Heart right ventricle (tissue), 16 donors: ENCODE measurements around the gene CEP128. TPM values are rescaled to one million over a fixed set of nuclear protein-coding genes. Genes with fewer than 3 reads are reported as not detected.

Experiments
- ATAC-seq, 8 donors: fragments of 200-7000 bp; cut with Tn5 transposase; one replicate each; pipeline ENCODE4 v1.9.1; 2020; ENCODE audit warnings: mild to moderate bottlenecking in 8 of 8, moderate library complexity in 8 of 8, moderate number of reproducible peaks in 1 of 8
- DNase-seq, 2 donors: peaks; one replicate each; pipeline ENCODE4 v3.0.0-alpha.2; 2020
- H3K27ac ChIP-seq, 10 donors: fragments of 200-600 bp; sonication (generic) in 2 of 10; one replicate each; pipeline versions ENCODE4 v1.5.0 to v1.8.0; 2020 to 2022; ENCODE audit warnings: mild to moderate bottlenecking in 3 of 10
- H3K27me3 ChIP-seq, 7 donors: fragments of 200-600 bp; one replicate each; pipeline ENCODE4 v1.8.0; 2021 to 2022; ENCODE audit warnings: mild to moderate bottlenecking in 2 of 7
- H3K36me3 ChIP-seq, 9 donors: fragments of 200-600 bp; sonication (generic) in 1 of 9; one replicate each; pipeline versions ENCODE4 v1.5.0 to v1.8.0; 2020 to 2022; ENCODE audit warnings: mild to moderate bottlenecking in 2 of 9
- H3K4me1 ChIP-seq, 9 donors: fragments of 200-600 bp; sonication (generic) in 1 of 9; one replicate each; pipeline versions ENCODE4 v1.5.0 to v1.8.0; 2020 to 2022; ENCODE audit warnings: mild to moderate bottlenecking in 4 of 9
- H3K4me3 ChIP-seq, 10 donors: fragments of 200-600 bp; sonication (generic) in 2 of 10; one replicate each; pipeline versions ENCODE4 v1.5.0 to v1.8.0; 2020 to 2022; ENCODE audit warnings: mild to moderate bottlenecking in 7 of 10, moderate library complexity in 2 of 10
- H3K9me3 ChIP-seq, 11 donors: fragments of 200-600 bp in 10 of 11; sonication (generic) in 2 of 11; one replicate each; pipeline versions ENCODE4 v1.5.0 to v1.8.0; 2013 to 2022; ENCODE audit warnings: mild to moderate bottlenecking in 2 of 11, control low read depth in 1 of 11, moderate library complexity in 1 of 11
- WGBS, 2 donors: extraction: QIAGEN DNeasy Blood & Tissue Kit; methylation state at CpG; one replicate each; pipeline ENCODE4 v1.1.7; 2013; ENCODE audit warnings: inconsistent platforms in 1 of 2; 5-methylcytosine and 5-hydroxymethylcytosine counted together
- intact Hi-C, 10 donors: fragments of 100-400 bp; cut with DNase I; formaldehyde crosslinking; loops; one replicate each; pipeline versions ENCODE4 v1.11.1 to v1.14.2; 2022
- polyA plus RNA-seq, 2 donors: library from polyadenylated mRNA; stranded (reverse); fragments of 200-250 nt; gene quantifications; one replicate each; pipeline ENCODE4 v1.2.3, GENCODE V29; 2013
- total RNA-seq, 10 donors: library from RNA; stranded (reverse); fragmentation: NEBNext Ultra II Directional in 3 of 10; extraction: Animal tissue kit (Norgen Biotek cat#: 25700) in 3 of 10; gene quantifications; one replicate each; pipeline versions ENCODE4 v1.2.1 to v1.2.4, GENCODE V29; 2021 to 2023
- TF ChIP-seq, protein P1 (sequence below), 9 donors: fragments of 200-600 bp; sonication (generic) in 2 of 9; IDR thresholded peaks; one replicate each; pipeline versions ENCODE4 v1.5.0 to v1.8.0; 2021 to 2022; ENCODE audit warnings: antibody characterized with exemption in 9 of 9, mild to moderate bottlenecking in 5 of 9, moderate library complexity in 1 of 9
- donor health status: Arrhythmogenic right ventricular cardiomyopathy.
- donor health status: ischemic (EF 13 %, LVEDD 7.1; RV severe dilation, severe dysfunction).
- donor health status: healthy with polysubstance abuse.
- donor health status: DM: no; HTN: yes; CAD: no.
- donor health status: DM: no; HTN: no; CAD: no.
- donor health status: ischemic (EF 25% LVEDD 6.9; RV normal size, moderate dysfunction).
- donor health status: ischemic (EF 25% LVEDD 5.7; RV mildly dilated, moderate dysfunction).
- donor health status: healthy.
- donor health status: DM: yes; HTN: yes; CAD: no.
- donor health status: Ischemic cardiomyopathy.
- donor health status: ischemic (EF 35%, LVEDD 5.7; RV mildly dilated, moderate dysfunction).
- donor health status: nonischemic (EF 11% LVEDD 7.7; RV severe dilation, severe dysfunction).
- donor health status: DM: yes; HTN: yes; CAD: no.
- donor health status: PGD.
- donor health status: ischemic (EF 29% LVEDD 5.4; RV normal size, mild dysfunction).
- donor health status: nonischemic (EF 23%, LVEDD 6.1; RV moderate dilation, normal function).

CEP128 gene
- total and polyA plus RNA-seq, 12 donors: 0.93 to 4.9 (median 3.3) TPM

DNA sequence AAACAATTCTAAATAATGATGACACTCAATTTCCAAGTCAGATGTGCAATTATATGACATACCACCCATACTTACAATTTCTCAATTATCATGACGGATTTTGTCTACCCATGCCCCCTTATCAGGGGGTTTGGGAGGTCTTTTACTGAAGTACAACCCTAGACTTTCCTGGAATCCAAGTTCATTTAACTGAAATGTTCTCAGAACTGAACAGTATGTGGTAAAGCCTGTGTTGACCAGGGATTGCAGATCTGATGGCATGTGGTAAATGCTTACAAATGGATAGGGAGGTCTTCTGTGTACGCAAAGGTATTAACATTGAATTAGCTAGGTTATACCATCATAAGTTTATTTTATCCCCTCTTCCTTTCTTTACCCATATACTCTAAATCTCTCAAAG lies 281.8 kb downstream of the CEP128 start:
- Histone ChIP-seq H3K27me3 (no peaks in the 10 kb centered on the region), H3K36me3 (no peaks in the 10 kb centered on the region), H3K9me3 (no peaks in the 10 kb centered on the region), H3K4me3 (no peak overlapping the region), H3K4me1 (no peaks in the 10 kb centered on the region), H3K27ac (no peak overlapping the region)
- intact Hi-C loops: no loop called here
- TF ChIP-seq, protein P1, sequence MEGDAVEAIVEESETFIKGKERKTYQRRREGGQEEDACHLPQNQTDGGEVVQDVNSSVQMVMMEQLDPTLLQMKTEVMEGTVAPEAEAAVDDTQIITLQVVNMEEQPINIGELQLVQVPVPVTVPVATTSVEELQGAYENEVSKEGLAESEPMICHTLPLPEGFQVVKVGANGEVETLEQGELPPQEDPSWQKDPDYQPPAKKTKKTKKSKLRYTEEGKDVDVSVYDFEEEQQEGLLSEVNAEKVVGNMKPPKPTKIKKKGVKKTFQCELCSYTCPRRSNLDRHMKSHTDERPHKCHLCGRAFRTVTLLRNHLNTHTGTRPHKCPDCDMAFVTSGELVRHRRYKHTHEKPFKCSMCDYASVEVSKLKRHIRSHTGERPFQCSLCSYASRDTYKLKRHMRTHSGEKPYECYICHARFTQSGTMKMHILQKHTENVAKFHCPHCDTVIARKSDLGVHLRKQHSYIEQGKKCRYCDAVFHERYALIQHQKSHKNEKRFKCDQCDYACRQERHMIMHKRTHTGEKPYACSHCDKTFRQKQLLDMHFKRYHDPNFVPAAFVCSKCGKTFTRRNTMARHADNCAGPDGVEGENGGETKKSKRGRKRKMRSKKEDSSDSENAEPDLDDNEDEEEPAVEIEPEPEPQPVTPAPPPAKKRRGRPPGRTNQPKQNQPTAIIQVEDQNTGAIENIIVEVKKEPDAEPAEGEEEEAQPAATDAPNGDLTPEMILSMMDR (IDR thresholded peaks at IDR 0.05): no peak
- DNase-seq (no peak), ATAC-seq (no peak)
- 82 to 92% methylated on average over 2 of the region's 2 CpGs for WGBS, 2 donors

DNA sequence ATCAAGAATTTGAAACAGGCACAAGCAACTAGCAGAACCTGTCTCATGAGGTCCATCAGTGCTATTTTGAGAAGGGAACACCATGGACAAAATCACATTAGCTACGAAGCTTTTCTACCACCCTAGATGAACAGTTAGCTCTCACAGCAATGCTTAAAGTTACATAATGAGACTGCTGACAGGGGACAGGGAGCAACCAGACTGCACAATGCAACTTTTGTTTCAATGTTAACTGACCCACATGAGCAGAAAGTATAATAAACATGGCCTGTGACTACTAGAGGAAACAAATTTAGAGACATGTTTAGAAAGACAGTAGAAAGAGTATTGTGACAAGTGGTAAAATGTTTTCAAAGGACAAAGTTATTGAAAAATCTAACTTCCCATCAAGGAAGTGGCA lies 282.8 kb downstream of the CEP128 start:
- H3K27me3 ChIP-seq: no peaks in the 10 kb centered on the region
- no peak overlapping the region for H3K27ac ChIP-seq
- H3K4me1 ChIP-seq: no peaks in the 10 kb centered on the region
- no peaks in the 10 kb centered on the region for H3K36me3 ChIP-seq
- TF ChIP-seq, protein P1 (IDR thresholded peaks at IDR 0.05): no peak
- ATAC-seq: peak in 1 of 8 donors; percentile 42
- H3K9me3 ChIP-seq: no peaks in the 10 kb centered on the region
- DNase-seq: no peak
- intact Hi-C loops: no loop called here
- 56 to 60% methylated on average over 1 of the region's 1 CpG for WGBS, 2 donors
- H3K4me3 ChIP-seq: no peak overlapping the region

DNA sequence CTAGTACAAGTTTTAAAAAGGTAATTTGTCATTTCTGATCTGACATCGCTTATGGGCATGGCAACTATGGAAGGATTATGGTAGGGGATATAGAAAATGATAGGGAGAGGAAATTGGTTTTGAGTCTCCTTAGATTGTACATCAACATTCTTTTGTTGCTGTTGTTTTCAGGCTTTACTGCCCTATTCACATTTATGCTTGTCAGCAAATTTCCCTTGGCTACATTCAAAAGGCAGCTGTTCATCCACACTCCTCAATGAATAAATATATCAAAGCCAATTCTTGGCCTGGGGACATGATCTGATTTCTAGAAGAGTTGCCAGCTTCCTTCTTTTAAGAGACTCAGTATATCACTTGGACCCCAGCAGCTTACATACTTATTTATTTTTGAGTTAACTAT lies 283.4 kb downstream of the CEP128 start:
- 97 to 100% methylated on average over 1 of the region's 1 CpG for WGBS, 2 donors
- Histone ChIP-seq H3K4me3 (no peak overlapping the region), H3K36me3 (no peaks in the 10 kb centered on the region), H3K27ac (no peak overlapping the region), H3K9me3 (peaks cover 0 to under 1% (median 0%) of the 10 kb centered on the region in 11 donors), H3K4me1 (no peaks in the 10 kb centered on the region), H3K27me3 (no peaks in the 10 kb centered on the region)
- TF ChIP-seq, protein P1 (IDR thresholded peaks at IDR 0.05): no peak
- intact Hi-C loops: no loop called here
- ATAC-seq (no peak), DNase-seq (no peak)

- no peaks in the 10 kb centered on the region for H3K27me3 ChIP-seq
- H3K9me3 ChIP-seq: peaks cover 0 to 24% (median 0%) of the 10 kb centered on the region in 11 donors
- WGBS, 2 donors: 89 to 91% methylated on average over 3 of the region's 3 CpGs
- TF ChIP-seq, protein P1 (IDR thresholded peaks at IDR 0.05): no peak
- ATAC-seq (no peak), DNase-seq (no peak)
- intact Hi-C loops: no loop called here
- no peaks in the 10 kb centered on the region for H3K36me3 ChIP-seq
- no peaks in the 10 kb centered on the region for H3K4me1 ChIP-seq
- no peak overlapping the region for H3K4me3 ChIP-seq
- no peak overlapping the region for H3K27ac ChIP-seq
These were observed 287.6 kb downstream of the CEP128 start for GRCh38 chr14:80653956-80654355.
